Measurements from ENCODE around the gene RSPO3.
"Not testable (repeated sequence)": the region's sequence is repeated elsewhere in the genome, so short reads cannot be mapped to it uniquely, and the experiment has no call there.

Gene RSPO3

GRCh38 chr6:127206531-127207095, 88.1 kb downstream of the RSPO3 start:
- DNase-seq, result no peak

GRCh38 chr6:127207591-127208120, 89.2 kb downstream of the RSPO3 start:
- DNase-seq, result no peak

- no peak for DNase-seq
Measured at GRCh38 chr6:127210725-127211124, 92.3 kb downstream of the RSPO3 start.

- DNase-seq, result no peak
Measured at GRCh38 chr6:127212376-127212775, 93.9 kb downstream of the RSPO3 start.

- DNase-seq, result not testable (repeated sequence)
Measured at GRCh38 chr6:127214032-127214431, 95.6 kb downstream of the RSPO3 start.

GRCh38 chr6:127214531-127214930, 96.1 kb downstream of the RSPO3 start:
- not testable (repeated sequence) for DNase-seq

GRCh38 chr6:127215931-127216330, 97.5 kb downstream of the RSPO3 start:
- DNase-seq, result no peak

GRCh38 chr6:127216810-127217789, 98.6 kb downstream of the RSPO3 start:
- no peak for DNase-seq

- DNase-seq, result no peak
Measured at GRCh38 chr6:127219869-127220268, 101.4 kb downstream of the RSPO3 start.

- DNase-seq, result no peak
Measured at GRCh38 chr6:127221201-127221600, 102.7 kb downstream of the RSPO3 start.

- DNase-seq, result no peak
Measured at GRCh38 chr6:127222418-127222817, 103.9 kb downstream of the RSPO3 start.

GRCh38 chr6:127225497-127225896, 107.0 kb downstream of the RSPO3 start:
- no peak for DNase-seq

- DNase-seq, result not testable (repeated sequence)
Measured at GRCh38 chr6:127233819-127234218, 115.3 kb downstream of the RSPO3 start.

GRCh38 chr6:127243501-127243900, 125.0 kb downstream of the RSPO3 start:
- no peak for DNase-seq

Measured in activated CD4-positive, alpha-beta T cell treated with anti-CD3 and anti-CD28 coated beads, Interleukin-10, Interleukin-2, amounts not matched to agents 100 ng/mL and 50 ng/mL, durations not matched to agents 16 hours and 8 hours (primary cell).